TTC549 (cell line): ENCODE results near the gene ENO3.

Source experiments
- FAIRE-seq: peaks from 2 replicates; lab custom pipeline; 2012; peaks lifted over from hg19 to GRCh38; lab: Jason Lieb, UNC

The ENO3 gene

GRCh38 chr17:4973256-4974114, 22.6 kb downstream of the ENO3 start:
- FAIRE-seq = no peak

- no peak for FAIRE-seq
Observed at GRCh38 chr17:4974115-4974670, 23.3 kb downstream of the ENO3 start.

GRCh38 chr17:4978726-4979125, 27.8 kb downstream of the ENO3 start:
- FAIRE-seq = no peak

DNA sequence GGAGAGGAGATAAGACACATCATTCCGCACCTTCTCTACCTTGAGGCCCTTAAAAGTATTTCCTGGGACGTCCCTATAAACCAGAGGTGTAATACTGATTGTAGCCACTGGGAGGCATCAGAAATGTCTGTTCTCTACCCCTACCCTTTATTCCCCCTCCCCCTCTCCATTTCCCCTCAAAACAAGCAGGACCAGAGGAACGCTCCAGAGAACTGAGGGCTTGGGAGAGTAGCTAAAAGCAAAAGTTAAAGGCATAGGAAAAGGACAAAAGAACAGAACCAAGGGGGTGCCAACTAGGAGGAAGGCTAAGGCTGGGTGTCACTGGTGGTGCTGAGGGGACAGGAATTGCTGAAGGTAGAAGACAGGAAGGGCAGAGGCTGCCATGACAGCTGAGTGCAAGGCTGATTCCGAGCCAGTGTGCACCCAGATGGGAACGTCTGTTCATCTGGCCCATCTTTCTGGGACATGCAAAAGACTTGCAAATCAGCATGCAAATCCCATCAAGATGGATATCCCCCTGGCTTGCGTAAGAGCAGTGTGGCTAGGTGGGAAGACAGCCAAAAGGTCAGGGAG, 29.8 kb downstream of the ENO3 start:
- FAIRE-seq = peak; percentile 9

- no peak for FAIRE-seq
Observed at GRCh38 chr17:4982305-4982704, 31.4 kb downstream of the ENO3 start.

- no peak for FAIRE-seq
Observed at GRCh38 chr17:4986403-4986802, 35.5 kb downstream of the ENO3 start.

- no peak for FAIRE-seq
Observed at GRCh38 chr17:4986951-4987766, 36.2 kb downstream of the ENO3 start, which contains the start of gene CAMTA2. Gene CAMTA2 (minus strand): TSS chr17:4987675. CDS start chr17:4986222, 1,453 bp downstream.

DNA sequence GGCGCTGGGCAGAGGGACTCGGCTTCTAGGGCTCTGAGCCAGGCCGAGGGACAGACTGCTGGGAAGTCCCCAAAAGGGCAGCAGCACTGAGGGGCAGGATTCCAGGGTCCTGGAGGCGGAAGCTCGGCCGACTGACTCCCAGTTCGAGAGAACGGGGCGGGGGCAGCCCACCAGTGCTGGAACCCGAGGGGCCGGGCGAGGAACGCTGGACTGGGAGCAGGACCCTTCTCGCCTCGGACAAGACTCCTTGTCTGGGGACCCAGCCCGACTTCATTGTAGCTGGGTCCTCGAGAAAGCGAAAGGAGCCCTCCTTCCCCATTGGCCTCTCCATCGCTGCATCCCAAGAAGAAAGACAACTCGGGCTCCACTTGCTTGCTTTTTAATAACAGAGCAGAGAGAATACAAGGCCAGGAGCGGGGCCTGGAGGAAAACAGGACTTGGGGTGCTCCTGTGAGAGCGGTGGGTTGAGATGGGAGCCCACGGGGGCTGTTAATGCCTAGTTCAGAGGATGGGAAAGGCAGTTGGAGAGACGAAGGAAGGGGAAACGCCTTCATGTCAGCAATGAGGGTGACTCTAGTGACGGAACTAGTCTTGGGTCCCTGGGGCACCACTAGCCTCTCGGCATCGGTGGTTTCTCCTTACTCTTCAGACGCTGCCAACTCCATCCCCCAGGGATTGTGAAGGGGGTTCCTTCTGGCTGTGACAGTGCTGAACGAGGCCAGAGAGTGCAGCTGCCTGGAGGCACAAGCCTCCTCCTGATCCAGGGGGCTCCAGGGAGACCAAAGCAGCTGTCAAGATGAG, 37.0 kb downstream of the ENO3 start:
- no peak for FAIRE-seq

DNA sequence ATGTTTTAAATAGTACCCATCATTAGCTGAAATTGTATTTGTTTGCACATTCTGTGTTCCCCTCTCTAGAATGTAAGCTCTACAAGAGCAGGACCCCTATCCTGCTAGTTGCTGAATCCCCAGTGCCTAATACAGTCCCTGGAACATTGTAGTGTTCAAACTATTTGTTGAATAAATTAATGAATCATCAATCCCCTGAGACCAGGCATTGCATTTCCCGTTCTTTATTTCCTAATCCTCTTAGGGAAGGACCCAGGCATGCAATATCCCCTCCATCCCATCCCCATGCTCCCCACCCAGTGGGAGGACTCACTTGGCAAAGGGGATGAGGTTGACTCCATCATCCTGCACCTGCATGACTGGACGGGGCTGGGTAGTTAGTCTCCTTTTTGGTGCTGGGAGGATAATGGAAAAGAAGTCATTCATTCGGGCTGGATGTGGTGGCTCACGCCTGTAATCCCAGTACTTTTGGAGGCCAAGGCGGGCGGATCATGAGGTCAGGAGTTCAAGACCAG, 43.2 kb downstream of the ENO3 start:
- FAIRE-seq = no peak

DNA sequence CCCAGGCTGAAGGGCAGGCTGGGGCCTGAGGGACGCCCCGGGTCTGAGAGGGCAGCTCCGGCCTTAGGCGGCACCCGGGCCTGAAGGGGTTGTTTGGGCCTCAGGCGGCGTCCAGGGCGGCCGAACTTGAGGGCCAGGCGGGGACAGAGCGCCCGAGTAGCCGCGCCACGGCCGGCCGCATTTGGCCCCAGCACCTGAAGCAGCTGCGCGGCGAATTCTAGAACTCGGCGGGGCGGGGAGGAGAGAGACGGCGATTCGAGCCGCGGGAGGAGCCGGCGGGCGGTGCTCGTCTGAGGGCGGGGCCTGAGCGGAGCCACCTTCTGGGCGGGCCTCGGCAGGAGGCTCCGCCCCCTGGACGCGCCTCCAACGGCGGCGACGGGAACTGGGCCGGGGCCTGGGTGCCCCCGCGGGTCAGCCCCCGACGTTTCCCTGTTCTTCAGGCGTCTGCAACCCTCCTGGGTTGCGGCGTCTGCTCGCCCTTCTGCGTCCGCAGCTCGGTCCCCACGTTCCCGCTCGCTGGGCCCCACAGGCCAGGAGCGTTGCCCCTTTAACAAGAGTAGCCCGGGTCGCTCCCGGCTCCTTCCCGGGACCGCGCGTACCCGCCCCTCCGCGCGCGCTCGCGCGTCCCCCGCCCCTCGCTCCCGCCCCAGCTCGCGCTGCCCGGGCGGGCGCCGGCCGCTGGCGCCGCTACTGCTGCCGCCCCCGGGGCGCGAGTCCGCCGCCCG, 46.5 kb downstream of the ENO3 start, which contains the start of the genes INCA1 and KIF1C:
INCA1 (minus strand) TSS at position 221 of the 725 bp plus-strand sequence. CDS start 3,085 bp downstream, outside the sequence.
KIF1C (plus strand) TSS at position 649 of the 725 bp plus-strand sequence. CDS start 2,297 bp downstream, outside the sequence.
- FAIRE-seq = no peak

DNA sequence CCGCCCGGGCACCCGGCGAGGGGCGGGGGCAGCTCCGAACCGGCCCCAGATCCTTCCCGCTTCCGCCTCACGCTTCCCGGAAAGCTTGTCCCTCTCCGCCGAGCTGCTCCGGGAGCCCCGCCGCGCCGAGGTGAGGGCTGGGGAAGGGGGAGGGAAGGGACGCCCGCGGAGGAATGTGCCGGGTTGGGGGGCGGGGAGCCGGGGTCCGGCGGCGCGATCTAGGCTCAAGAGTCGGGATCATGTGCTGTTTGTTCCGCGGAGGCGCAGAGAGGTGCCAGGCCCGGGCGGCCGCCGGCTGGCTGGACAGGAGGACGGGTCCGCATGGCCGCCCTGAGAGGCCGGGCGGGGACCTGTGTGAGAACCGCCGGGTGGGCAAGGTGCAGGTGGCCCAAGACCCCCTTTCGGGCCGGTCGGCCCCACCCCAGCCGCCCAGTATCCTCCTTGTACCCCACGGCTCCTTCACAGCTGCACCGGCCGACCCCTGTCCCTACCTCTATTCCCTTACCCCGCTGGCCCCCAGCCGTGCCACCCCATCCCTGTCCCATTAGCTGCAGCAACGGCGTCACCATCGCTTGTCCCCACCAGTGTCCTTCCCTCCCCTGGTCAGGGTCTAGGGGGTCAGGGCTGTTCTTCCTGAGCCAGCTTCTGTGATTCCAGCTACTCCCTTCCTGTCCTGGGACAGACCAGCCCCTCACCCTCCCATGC, 47.3 kb downstream of the ENO3 start:
- FAIRE-seq = no peak

DNA sequence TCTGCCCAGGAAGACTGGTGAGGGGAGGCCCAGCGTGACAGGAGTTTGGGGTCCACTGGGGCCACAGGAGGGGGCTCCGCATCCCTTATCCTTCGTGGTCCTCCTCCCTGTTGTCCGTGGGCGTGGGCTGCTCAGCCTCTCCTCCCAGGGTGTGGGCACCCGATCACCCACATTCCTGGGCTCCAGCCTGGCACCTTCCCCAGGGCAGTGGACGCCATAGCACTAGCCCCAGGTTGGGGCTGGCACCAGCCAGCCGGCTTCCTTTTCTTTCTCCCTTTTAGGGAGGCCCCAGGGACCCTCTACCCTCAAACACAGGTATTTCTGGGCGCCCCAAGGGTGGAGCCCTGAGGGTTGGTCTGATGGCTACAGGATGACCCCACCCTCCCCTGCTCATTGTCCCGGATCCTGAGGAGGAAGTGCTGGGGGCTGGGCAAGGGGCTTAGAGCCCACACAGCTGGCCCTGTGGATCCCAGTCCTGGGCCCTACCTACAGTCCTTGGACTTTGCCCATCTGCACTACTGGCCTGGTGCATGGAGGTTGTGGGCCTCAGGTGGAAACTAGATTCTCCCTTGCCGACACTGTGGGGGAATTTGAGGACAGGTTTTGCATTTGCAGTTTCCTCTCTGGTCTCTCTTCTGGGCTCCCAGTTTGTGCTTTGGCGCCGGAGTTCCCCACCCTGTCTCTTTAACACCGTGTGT, 48.0 kb downstream of the ENO3 start:
- no peak for FAIRE-seq

DNA sequence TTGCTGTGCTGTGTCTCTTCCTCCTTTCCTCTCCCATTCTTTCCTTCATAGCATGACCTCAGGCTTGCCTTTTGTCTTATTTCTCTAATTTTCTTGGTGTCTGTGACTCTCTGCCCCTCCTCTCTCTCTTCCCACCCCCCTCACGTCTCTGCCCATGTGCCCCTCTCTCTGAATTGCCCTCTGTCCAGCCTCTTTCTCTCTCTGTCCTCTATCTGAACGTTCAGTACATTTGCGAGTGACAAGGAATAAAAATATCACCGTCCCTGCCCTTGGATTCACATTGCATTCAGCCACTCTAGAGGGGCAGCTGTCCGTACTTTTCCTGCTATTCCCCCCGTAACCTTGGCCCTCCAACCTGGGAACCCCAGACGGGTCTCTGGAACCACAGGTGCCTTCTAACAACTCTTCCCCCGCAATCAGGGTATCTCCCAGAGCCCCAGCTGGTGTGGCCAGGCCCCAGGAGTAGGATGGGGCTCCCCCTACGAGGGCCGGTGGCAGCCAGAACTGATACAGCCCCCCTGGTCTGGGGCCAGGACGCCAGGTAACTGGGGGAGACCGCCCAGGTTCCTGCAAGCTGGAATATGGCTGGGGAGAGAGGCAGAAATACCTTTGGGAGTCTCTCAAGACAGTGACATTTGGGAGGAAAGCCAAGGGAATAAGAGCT, 48.6 kb downstream of the ENO3 start:
- FAIRE-seq = no peak

DNA sequence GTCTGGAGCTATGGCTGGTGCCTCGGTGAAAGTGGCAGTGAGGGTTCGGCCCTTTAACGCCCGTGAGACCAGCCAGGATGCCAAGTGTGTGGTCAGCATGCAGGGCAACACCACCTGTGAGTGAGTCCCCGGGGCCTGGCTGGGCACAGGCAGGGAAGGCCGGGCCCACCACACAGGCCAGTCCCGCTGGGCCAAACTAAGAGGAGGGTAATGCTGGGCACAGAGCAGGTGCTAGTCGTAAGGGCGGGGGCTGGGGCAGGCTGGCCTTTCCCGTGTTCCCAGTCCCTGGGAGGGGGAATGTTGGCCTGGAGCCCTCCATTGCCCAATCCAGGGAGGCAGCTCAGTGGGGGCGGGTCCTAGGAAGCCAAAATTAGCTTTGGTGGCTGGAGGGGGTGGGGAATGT, 49.3 kb downstream of the ENO3 start:
- FAIRE-seq = no peak

- no peak for FAIRE-seq
Observed at GRCh38 chr17:5002121-5002788, 51.3 kb downstream of the ENO3 start.

- FAIRE-seq = no peak
Observed at GRCh38 chr17:5003214-5003867, 52.4 kb downstream of the ENO3 start.
